Effector memory CD4-positive, alpha-beta T cell (primary cell): ENCODE data around the gene DNMBP.
"Not testable (repeated sequence)": the region's sequence is repeated elsewhere in the genome, so short reads cannot be mapped to it uniquely, and the experiment has no call there.

Experiments used
- DNase-seq, 3 donors: peaks; one replicate each; pipeline ENCODE4 v3.0.0-alpha.2; 2020
- H3K27ac ChIP-seq: 2 replicates; pipeline ENCODE4 v1.7.0; 2013; ENCODE audit warnings: mild to moderate bottlenecking, low read length, moderate library complexity; ENCODE audit not compliant: insufficient read depth, poor library complexity, severe bottlenecking
- H3K27me3 ChIP-seq: replicated peaks from 2 replicates; pipeline ENCODE4 v1.7.0; 2013; ENCODE audit warnings: mild to moderate bottlenecking, low read length; ENCODE audit not compliant: insufficient read depth, control insufficient read depth, poor library complexity, severe bottlenecking
- H3K36me3 ChIP-seq: 2 replicates; pipeline ENCODE4 v1.7.0; 2013; ENCODE audit warnings: mild to moderate bottlenecking, low read length, moderate library complexity; ENCODE audit not compliant: control insufficient read depth, insufficient read depth
- H3K4me1 ChIP-seq: 2 replicates; pipeline ENCODE4 v1.7.0; 2013; ENCODE audit warnings: low read length, mild to moderate bottlenecking; ENCODE audit not compliant: control insufficient read depth, insufficient read depth, poor library complexity, severe bottlenecking
- H3K4me3 ChIP-seq: 2 replicates; pipeline ENCODE4 v1.7.0; 2013; ENCODE audit warnings: low read length, low read depth, mild to moderate bottlenecking; ENCODE audit not compliant: insufficient read depth, poor library complexity, severe bottlenecking
- H3K9me3 ChIP-seq: 2 replicates; pipeline ENCODE4 v1.7.0; 2013; ENCODE audit warnings: mild to moderate bottlenecking, low read length, moderate library complexity; ENCODE audit not compliant: control insufficient read depth

Gene DNMBP

GRCh38 chr10:100019787-100020141 lies 10.0 kb upstream of the DNMBP start:
- H3K27me3 ChIP-seq: no peaks in the 10 kb centered on the region
- no peak overlapping the region for H3K27ac ChIP-seq
- no peaks in the 10 kb centered on the region for H3K4me1 ChIP-seq
- no peak overlapping the region for H3K4me3 ChIP-seq
- no peaks in the 10 kb centered on the region for H3K9me3 ChIP-seq
- H3K36me3 ChIP-seq: no peaks in the 10 kb centered on the region
- no peak for DNase-seq

DNA sequence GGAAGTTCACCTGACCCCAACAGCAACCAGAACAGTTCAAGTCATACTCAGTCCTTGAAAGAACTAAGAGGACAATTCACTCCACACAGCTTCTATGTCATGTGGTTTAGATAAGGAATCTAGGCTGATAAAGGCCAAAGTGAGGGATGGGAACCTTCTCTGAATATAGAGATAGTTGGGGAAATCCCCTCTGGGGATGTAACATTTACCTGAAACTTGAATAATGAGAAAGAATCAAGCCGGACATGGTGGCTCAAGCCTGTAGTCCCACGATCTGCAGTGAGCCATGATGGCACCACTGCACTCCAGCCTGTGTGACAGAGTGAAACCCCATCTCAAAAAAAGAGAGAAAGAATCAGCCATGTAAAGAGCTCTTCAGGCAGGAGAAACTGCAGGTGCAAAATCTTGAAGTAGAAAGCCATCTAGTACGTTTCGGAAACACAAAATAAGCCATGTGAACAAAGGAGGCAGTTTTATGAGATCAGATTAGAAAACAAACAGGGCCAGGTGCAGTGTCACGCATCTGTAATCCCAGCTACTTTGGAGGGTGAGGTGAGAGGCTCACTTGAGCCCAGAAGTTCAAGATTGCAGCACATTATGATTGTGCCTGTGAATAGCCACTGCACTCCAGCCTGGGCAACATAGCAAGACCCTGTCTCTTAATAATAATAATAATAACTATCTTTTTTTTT lies 4.5 kb upstream of the DNMBP start:
- Histone ChIP-seq H3K4me3 (no peak overlapping the region), H3K9me3 (no peaks in the 10 kb centered on the region), H3K27ac (no peak overlapping the region), H3K36me3 (no peaks in the 10 kb centered on the region), H3K4me1 (peaks cover 2% of the 10 kb centered on the region), H3K27me3 (no peaks in the 10 kb centered on the region)
- DNase-seq: no peak

DNA sequence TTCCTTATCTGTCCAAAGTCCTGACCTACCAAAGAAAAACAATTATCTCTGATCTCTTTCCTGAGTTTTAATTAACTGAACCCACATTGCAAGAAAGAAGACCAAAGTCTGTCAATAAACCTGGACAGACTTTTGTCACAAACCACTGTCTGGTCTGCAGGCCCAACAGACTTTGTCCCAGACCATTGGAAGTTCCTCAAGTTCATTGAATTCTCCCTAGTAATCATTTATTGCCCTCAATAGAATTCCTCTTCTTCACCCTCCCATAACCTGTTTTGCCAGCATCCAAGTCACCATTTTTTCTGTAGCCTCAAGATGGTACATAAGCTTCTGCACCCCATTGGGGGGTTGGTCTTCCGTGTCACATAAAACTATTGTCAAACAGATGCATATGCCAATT lies 3.9 kb upstream of the DNMBP start:
- Histone ChIP-seq H3K4me1 (peaks cover 8% of the 10 kb centered on the region), H3K9me3 (no peaks in the 10 kb centered on the region), H3K27ac (no peak overlapping the region), H3K36me3 (no peaks in the 10 kb centered on the region), H3K4me3 (no peak overlapping the region), H3K27me3 (no peaks in the 10 kb centered on the region)
- DNase-seq: no peak

- H3K4me3 ChIP-seq, H3K36me3 ChIP-seq, DNase-seq, H3K27me3 ChIP-seq, H3K9me3 ChIP-seq, H3K27ac ChIP-seq: not testable (repeated sequence)
- H3K4me1 ChIP-seq: peaks cover 10% of the 10 kb centered on the region
Measured at GRCh38 chr10:100011906-100012305, 2.2 kb upstream of the DNMBP start.

GRCh38 chr10:100009283-100009792 lies 409 bp downstream of the DNMBP start:
- Histone ChIP-seq H3K4me3 (peak overlapping the region; percentile 71), H3K27me3 (no peaks in the 10 kb centered on the region), H3K27ac (peak overlapping the region; percentile 38), H3K9me3 (no peaks in the 10 kb centered on the region), H3K36me3 (no peaks in the 10 kb centered on the region), H3K4me1 (peaks cover 10% of the 10 kb centered on the region)
- no peak for DNase-seq

DNA sequence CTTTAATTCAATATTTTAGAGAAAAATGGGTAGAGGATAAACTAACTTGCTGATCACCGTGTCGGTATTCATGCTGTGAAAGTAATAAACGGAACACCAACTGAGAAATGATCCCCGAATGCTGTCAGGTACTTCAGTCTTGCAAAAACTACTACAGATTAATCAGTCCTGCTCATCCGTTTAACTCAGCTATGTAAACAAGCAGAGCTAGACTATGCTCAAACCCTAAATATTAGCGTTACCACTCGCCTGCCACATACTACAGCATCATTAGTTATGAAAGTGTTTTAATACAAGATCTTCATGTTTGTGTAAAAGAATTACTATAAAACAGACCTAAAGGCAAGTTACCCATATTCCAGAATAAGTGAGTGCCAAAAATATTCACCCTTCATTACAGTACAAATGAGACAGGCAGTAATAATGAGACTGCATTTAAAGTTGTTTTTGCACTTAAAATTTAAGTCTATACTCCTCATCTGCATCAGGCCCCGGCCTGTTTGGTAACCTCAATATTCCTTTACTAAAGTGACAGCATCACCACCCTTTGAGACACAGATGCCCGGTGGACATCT lies 952 bp downstream of the DNMBP start:
- Histone ChIP-seq H3K4me1 (peaks cover 10% of the 10 kb centered on the region), H3K27me3 (no peaks in the 10 kb centered on the region), H3K36me3 (no peaks in the 10 kb centered on the region), H3K4me3 (peak overlapping the region; percentile 71), H3K27ac (no peak overlapping the region), H3K9me3 (no peaks in the 10 kb centered on the region)
- no peak for DNase-seq

DNA sequence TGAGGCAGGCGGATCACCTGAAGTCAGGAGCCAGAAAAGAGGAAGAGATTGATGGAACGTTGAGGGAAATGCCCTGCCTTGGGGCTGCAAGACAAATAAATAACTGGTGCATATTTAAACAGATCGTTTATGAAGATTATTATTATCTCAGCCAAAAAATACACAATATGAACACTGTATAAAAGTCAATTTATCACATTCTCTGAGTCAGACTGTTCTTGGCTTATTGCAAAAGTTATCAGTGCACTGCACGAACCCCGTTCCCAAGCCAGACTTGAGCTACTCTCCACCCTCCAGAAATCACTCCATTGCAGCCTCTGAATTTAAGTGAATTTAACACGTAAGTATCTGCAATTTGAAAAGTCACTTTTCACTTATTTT lies 1.6 kb downstream of the DNMBP start:
- H3K27ac ChIP-seq: no peak overlapping the region
- no peak overlapping the region for H3K4me3 ChIP-seq
- no peaks in the 10 kb centered on the region for H3K36me3 ChIP-seq
- no peaks in the 10 kb centered on the region for H3K9me3 ChIP-seq
- peaks cover 10% of the 10 kb centered on the region for H3K4me1 ChIP-seq
- no peak for DNase-seq
- H3K27me3 ChIP-seq: no peaks in the 10 kb centered on the region

DNA sequence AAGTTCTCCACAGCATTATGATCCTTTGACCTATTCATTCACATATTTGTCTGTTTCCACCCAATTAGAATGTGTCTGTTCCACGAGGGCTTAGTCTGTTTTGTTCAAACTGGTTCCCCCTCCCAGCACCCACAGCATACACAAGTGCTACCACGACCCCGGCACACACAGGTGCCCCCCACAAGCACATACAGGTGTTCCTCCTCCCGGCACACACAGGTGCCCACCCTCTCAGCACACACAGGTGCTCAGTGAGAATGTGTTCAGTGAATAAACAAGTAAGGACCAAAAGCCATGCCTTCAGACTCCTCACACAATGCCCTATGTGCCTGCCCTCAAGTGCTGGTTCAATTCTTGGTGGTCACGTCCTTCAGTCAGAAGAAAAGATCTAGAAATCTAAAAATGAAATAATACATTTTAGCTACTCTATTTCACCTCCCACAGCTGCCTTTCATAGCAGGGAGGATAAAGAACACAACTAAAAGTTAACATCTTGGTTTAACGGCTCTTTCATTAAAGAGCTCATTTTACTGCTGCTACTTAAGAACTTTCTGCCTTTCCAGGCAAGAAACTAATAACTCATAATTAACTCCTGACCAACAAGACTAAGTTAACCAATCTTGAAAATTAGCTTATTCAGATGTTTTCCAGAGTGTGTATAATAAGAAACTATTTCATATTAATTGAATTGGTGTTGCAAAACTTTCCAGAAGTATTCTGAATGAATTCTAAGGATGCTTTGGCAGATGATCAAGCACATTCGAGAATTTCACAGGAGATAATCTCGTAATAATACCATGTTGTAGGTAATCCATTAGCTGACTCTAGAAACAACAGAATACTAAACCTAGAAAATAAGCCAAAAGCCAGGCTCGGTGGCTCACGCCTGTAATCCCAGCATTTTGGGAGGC lies 2.3 kb downstream of the DNMBP start:
- Histone ChIP-seq H3K27me3 (no peaks in the 10 kb centered on the region), H3K36me3 (no peaks in the 10 kb centered on the region), H3K27ac (no peak overlapping the region), H3K4me3 (no peak overlapping the region), H3K9me3 (no peaks in the 10 kb centered on the region), H3K4me1 (peaks cover 10% of the 10 kb centered on the region)
- no peak for DNase-seq

GRCh38 chr10:100006243-100006886 lies 3.4 kb downstream of the DNMBP start:
- Histone ChIP-seq H3K4me1 (peaks cover 10% of the 10 kb centered on the region), H3K36me3 (no peaks in the 10 kb centered on the region), H3K4me3 (no peak overlapping the region), H3K27me3 (no peaks in the 10 kb centered on the region), H3K9me3 (no peaks in the 10 kb centered on the region), H3K27ac (no peak overlapping the region)
- no peak for DNase-seq
